ENCODE data around the gene CDK9. TPM values are rescaled to one million over a fixed set of nuclear protein-coding genes. Genes with fewer than 3 reads are reported as not detected.
A peak's percentile ranks its signal among the peaks of the same experiment; 100 is the strongest.

CDK9 gene
- total RNA-seq, 1 donor from 2014 or later: 92.7 TPM

DNA sequence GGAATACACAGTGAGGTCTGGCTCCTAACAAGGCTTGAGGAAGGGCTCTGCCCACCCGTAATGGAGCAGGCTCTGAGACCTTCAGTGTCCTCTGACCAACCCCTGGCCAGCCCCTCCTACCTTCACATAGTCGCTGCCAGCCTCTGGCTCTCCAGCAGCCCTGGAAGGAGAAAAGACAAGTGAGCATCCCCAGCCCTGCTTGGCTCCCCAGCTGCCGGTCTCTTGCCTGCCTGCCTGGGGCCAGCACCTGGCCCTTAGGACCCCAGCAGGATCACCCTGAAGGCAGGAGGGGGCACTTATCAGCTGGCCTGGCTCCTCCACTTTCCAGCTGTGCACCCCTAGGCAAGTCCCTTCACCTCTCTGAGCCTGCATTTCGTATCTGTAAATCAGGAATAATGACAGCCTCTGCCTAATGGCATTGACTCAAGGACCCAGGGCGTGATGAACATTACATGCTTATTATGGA is 24.3 kb upstream of the CDK9 start:
- DNase-seq (ENCODE audit: low spot score): no peak

GRCh38 chr9:127762111-127762676 is 23.6 kb upstream of the CDK9 start:
- DNase-seq (ENCODE audit: low spot score): no peak

DNA sequence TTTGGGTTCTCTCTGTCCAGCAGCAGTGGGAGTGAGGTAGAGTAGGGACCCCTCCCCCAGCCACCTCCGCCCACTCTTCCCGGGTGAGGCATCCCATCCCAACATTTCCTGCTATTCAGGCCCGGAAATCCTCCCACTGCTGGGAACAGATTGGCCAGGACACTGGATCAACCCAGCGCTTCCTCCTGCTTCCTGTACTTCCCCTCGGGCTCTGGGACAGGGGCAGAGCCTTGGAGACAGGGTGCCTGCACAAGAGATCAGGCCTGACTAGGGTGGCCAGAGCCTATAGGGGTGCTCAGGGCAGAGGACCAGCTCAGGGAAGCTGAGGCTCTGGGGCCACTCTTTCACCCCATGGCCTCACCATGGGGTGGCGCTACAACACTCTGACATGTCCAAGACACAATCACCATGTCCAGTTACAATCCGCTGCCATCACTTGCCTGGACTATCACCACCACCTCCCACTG is 21.9 kb upstream of the CDK9 start:
- no peak for DNase-seq (ENCODE audit: low spot score)

DNA sequence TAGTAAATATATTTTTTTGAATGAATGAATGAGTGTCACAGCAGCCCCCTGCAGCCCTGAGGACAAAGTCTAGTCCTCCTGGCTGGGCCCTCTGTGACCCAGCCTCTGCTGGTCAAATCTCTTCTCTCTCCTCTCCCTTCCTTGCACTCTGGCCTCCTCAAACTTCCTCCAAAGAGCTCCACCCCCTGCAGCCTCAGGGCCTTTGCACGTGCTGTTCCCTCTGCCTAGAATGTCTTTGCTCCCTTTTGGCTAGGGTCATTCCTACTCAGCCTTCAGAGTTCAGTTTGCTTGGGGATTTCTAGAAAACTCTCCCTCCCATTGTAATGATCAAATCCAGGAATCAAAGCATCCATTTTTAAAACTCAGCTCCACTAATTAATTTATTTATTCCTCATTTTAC is 20.4 kb upstream of the CDK9 start:
- no peak for DNase-seq (ENCODE audit: low spot score)

DNA sequence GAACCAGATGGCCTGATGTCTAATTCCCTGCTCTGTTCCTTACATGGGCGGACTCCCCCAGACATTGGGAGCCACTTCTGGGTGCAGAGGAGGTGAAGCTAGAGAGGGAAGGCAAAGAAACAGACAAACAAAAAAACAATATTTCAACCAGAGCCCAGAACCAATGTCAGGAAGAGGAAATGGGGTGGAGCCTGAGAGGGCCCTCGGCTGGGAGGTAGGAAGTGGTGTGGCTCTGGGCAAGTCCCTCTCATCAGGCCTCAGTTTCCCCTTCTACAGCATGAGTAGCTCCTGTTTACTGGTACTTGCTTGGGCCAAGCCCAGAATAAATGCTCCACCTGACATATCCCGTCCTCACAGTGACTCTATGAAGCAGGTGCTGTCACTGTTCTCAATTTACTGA is 18.4 kb upstream of the CDK9 start:
- DNase-seq (ENCODE audit: low spot score): no peak

DNA sequence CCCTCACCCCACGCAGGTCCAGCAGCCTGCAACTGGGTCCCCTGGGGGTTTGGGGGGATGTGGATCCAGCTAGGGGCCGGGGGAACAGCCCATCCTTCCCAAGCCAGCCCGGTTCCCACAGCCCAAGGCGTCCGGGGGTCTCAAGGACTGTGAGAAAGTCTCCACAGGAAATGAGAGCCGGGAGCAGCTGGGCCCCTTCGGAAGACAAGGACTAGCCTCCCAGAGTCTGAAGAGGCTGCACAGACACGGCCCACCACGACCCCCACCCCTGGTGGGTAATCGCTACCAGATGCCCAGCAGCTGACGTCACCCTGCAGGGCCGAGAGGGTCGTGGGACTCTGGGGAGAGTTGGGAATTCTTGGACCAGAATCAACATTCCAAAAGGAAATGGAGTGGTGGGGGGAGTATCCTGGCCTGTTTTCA is 17.9 kb upstream of the CDK9 start:
- no peak for DNase-seq (ENCODE audit: low spot score)

DNA sequence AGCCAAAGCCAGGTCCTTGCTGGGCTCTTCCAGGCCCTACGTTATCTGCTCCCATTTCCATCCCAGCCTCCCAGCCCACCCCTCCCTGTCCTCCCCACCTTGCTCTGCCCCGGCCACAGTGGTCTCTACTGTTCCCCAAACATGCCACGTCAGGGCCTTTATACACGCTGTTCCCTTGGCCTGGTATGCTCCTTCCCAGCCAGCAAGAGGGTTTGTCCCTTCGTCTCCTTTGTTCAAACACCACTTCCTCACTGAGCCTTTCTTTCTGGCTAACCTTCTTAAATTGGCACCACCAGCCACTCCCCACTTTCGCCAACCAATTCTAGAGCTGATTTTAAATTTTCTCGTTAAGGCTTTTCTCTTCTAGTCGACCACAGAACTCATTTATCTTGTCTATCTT is 17.1 kb upstream of the CDK9 start:
- no peak for DNase-seq (ENCODE audit: low spot score)

DNA sequence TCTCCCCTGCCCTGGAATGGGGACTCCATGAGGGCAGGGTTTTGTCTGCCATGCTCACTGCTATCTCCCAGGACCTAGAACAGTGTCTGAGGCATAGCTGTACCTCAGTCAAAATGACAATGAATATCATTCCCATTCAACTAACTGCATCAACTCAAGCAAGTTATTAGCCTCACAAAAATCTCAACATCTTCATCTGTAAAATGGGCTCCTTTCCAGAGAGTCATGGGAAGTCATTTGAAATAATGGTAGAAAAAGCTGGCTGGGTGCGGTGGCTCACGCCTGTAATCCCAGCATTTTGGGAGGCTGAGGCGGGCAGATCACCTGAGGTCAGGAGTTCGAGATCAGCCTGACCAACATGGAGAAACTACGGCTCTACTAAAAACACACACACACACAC is 16.7 kb upstream of the CDK9 start:
- no peak for DNase-seq (ENCODE audit: low spot score)

- no peak for DNase-seq (ENCODE audit: low spot score)
Observed at GRCh38 chr9:127769929-127770582, 15.8 kb upstream of the CDK9 start.

- no peak for DNase-seq (ENCODE audit: low spot score)
Observed at GRCh38 chr9:127770583-127770904, 15.3 kb upstream of the CDK9 start.

DNA sequence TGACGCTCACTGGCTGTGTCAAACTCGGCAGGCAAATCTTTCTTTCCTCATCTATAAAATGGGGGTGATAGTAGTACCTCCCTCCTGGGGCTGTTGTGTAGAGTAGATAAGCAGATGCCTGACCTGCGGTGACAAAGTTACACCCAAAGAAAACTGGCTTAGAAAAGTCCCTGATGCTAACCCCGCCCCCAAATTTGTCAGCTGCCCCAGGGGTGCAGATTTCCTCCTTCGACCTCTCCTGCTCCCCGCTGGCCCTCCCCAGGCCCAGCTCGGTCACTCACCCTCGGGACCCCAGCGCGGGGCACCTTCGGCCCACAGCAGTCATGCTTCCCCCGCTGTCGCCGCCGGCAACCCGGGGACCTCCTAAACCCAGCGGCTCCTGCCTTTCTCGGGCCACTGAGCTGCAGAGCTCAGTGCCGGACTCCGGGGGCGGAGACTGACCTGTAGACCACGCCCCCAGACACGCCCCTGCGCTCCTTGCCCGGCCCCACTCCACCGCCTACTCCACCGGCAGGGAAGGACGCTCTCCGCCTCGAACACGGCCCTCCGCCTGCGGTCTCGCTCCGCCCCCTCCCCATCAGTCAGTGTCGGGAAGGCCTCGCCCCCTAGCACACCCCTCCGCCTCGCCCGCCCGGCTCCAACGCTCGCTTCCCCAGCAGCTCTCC is 14.8 kb upstream of the CDK9 start:
- peak; percentile 98 for DNase-seq (ENCODE audit: low spot score)

DNA sequence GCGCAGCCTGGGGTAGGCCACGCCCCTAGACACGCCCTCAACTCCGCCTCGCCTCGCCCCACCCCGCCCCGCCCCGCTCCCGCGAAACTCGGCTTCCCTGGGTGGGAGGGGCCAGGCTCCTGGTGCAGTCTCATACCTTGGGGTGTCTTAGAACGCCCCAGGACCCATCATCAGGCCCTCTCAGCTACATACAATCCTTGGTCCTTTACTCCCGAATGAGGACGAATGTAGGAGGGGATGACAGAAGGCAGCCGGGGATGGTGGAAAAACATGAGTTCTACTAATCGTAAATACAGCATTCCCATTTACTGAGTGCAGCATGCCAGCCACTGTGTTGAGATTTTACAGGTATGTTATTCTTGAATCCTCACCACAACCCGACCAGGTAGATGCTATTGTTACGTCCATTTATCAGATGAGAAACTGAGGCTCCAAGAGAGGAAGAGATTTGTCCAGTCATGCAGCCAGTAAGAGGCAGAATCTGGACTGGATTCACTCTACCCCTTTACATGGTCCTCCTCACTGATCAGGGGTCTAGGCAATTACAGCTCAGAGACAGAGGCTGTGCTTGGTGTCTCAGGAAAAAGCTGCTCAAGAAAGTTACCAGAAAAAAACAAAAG is 14.2 kb upstream of the CDK9 start:
- no peak for DNase-seq (ENCODE audit: low spot score)

DNA sequence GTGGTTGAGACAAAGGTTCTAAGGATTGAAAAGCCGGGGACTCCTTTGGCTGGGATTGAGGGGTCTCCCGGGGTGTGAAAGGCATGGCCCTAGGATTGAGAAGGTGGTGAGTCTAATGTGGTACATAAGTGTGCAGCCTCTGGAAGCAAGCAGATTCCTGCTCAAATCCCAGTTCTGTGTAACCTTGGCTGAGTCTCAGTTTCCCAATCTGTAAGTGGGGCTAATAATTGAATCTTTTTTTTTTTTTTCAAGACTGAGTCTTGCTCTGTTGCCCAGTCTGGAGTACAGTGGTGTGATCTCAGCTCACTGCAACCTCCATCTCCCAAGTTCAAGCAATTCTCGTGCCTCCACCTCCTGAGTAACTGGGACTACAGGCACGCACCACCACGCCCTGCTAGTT is 13.2 kb upstream of the CDK9 start:
- no peak for DNase-seq (ENCODE audit: low spot score)

DNA sequence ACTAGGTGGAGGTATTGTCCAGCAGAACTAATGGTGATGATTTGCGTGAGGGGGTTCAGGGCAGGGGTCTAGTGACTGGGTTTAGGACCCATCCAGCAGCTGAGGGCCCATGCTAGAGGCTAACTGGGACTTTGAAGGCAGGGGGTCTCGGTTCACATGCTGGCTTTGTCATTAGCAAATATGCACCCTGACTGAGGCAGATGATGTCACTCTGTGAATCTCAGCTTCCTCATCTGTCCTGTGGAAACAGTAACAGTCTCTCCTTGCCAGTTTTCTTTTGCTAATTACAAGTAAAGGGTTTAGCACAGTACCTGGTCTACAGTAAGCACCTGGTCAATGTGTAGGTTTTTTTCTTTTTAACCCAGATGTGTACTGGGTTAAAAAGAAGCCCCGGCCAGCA is 12.6 kb upstream of the CDK9 start:
- DNase-seq (ENCODE audit: low spot score): no peak

GRCh38 chr9:127773981-127774380 is 11.9 kb upstream of the CDK9 start:
- DNase-seq (ENCODE audit: low spot score): no peak

DNA sequence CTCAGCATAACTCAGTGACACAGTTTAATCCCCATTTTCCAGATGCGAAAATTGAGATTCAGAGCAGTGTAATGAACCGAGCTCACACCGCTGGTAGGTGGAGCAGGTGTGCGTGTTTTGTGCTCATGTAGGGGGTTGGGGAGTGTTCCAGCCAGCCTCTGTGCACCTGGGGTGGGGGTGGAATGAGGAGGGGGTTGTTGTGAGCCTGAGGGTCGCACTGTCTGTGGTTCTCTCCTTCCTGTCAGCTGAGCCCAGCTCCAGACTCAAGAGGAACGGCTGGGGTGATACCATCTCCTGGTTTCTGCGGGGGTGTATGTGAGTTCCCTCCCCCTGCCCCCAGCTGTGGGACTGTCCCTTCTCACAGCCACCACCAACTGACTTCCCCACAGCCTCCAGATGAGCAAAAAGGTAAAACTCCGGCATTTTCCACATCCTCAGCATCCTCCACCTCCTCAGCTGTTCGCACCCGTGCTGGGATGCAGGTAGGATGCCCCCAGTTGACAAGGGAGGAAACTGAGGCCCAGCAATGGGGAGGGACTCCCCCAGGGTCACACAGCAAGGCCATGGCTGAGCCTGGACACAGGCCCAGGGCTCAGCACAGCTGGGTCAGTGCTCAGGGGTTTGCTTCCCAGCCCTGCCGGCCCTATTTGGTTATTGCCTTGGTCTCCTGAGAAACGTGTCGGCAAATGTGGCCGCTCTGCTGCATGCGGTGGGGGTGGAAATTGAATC is 9.5 kb upstream of the CDK9 start:
- no peak for DNase-seq (ENCODE audit: low spot score)

DNA sequence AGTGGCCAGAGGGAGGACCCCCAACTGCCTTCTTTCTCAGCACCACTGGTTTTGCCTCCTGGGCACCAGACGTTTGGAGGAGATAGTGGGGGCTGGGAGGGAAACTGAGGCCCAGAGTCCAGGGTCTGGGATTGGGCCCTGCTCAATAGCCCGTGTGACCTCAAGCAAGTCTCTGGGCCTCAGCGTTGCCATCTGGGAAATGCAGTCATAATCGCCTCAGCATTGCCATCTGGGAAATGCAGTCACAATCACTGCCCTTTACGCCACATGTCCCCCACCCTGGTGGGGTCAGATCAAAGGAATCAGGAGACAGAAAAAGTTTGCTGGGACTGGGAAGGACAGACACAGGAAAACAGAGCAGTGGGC is 8.9 kb upstream of the CDK9 start:
- DNase-seq (ENCODE audit: low spot score): no peak

DNA sequence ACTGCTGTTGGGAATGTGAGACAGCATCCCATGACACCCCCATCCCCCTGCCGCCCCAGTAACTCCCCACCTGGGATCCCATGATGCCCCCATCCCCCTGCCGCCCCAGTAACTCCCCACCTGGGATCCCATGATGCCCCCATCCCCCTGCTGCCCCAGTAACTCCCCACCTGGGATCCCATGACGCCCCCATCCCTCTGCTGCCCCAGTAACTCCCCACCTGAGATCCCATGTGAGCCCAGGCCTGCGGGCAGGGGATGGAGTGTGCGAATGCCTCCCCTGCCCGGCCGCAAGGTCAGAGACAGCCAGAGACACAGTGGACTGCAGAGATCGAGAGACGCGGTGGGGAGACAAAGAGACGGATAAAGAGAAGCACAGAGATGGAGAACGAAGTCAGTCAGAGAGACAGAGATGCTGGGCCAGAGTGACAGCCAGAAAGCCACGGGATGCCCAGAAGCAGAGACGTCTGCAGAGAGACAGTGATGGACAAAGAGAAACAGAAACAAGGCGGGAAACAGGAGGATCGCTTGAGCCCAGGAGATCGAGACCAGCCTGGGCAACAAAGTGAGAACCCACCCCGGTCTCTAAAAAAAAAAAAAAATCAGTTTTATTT is 8.4 kb upstream of the CDK9 start:
- DNase-seq (ENCODE audit: low spot score): no peak

GRCh38 chr9:127778280-127779135 is 7.3 kb upstream of the CDK9 start, which contains the start of gene SH2D3C:
SH2D3C (minus strand) TSS chr9:127778666; CDS start chr9:127778627, 39 bp downstream.
- no peak for DNase-seq (ENCODE audit: low spot score)

- DNase-seq (ENCODE audit: low spot score): no peak
Observed at GRCh38 chr9:127779136-127779981, 6.5 kb upstream of the CDK9 start.

Measured in mucosa of gallbladder (tissue), 1 donor.